HepG2 (cell line): ENCODE measurements around the gene PSMB8. TPM values are rescaled to one million over a fixed set of nuclear protein-coding genes. Genes with fewer than 3 reads are reported as not detected.
A peak's percentile ranks its signal among the peaks of the same experiment; 100 is the strongest.

ENCODE experiments used
- ATAC-seq: fragments of 200-7000 bp; cut with Tn5 transposase; 3 replicates; pipeline ENCODE4 v1.9.1; 2020; ENCODE audit warnings: mild to moderate bottlenecking, moderate library complexity
- BruUV-seq: library from RNA; stranded (reverse); fragments of 400-500 nt; replicated peaks from 2 replicates; lab custom pipeline; 2021; lab: Mats Ljungman, UMichigan
- CTCF ChIA-PET: fragments of 300-600 bp; formaldehyde crosslinking; extraction: SDS; loops from one replicate; lab custom pipeline; 2021; ENCODE audit warnings: low total read pairs, inconsistent platforms, low intra/inter-chr PET ratio; lab: Yijun Ruan, JAX
- POLR2A ChIA-PET: fragments of 350-600 bp; sonication (Branson Sonifier 250); formaldehyde crosslinking; loops from one replicate; lab custom pipeline; 2020; ENCODE audit warnings: antibody characterized with exemption, inconsistent platforms; lab: Yijun Ruan, JAX
- DNase-seq: peaks from one replicate; pipeline ENCODE4 v3.0.0-alpha.2; 2015; ENCODE audit warnings: low spot score
- FAIRE-seq: peaks from 3 replicates; lab custom pipeline; 2011; peaks lifted over from hg19 to GRCh38; lab: Jason Lieb, UNC
- H2AFZ ChIP-seq: one replicate; pipeline ENCODE4 v1.6.1; 2011; ENCODE audit warnings: low read length, inconsistent platforms
- H3K27ac ChIP-seq: fragments of 300-600 bp; 3 replicates; pipeline ENCODE4 v1.8.0; 2011; ENCODE audit warnings: mixed run types, mild to moderate bottlenecking, mixed read lengths, low read length, inconsistent platforms; ENCODE audit not compliant: insufficient read depth; ENCODE audit errors: extremely low read length
- H3K27me3 ChIP-seq, 2 experiments: fragments of 200-600 bp in 1 of 2; 2 replicates in 1 of 2; 3 replicates in 1 of 2; pipeline versions ENCODE4 v1.6.0 to v1.8.0; 2011; ENCODE audit warnings: low read length in 2 of 2, mild to moderate bottlenecking in 2 of 2, moderate library complexity in 2 of 2, inconsistent platforms in 1 of 2; ENCODE audit not compliant: insufficient read depth in 2 of 2, control insufficient read depth in 1 of 2
- H3K36me3 ChIP-seq, 2 experiments: fragments of 200-600 bp in 1 of 2; replicated peaks in 1 of 2; 2 replicates in 1 of 2; 3 replicates in 1 of 2; pipeline versions ENCODE4 v1.5.1 to v1.8.0; 2011; ENCODE audit warnings: low read length in 2 of 2, inconsistent platforms in 1 of 2; ENCODE audit not compliant: insufficient read depth in 2 of 2, control insufficient read depth in 1 of 2
- H3K4me1 ChIP-seq: 2 replicates; pipeline ENCODE4 v1.5.1; 2012; ENCODE audit warnings: low read length, inconsistent platforms; ENCODE audit not compliant: insufficient read depth
- H3K4me2 ChIP-seq: 2 replicates; pipeline ENCODE4 v1.6.0; 2011; ENCODE audit warnings: low read depth, low read length, inconsistent platforms
- H3K4me3 ChIP-seq, 3 experiments: fragments of 200-600 bp in 1 of 3; sonication (generic), shearing (Covaris generic) in 1 of 3; replicated peaks in 1 of 3; 2 replicates each; pipeline ENCODE4 v1.5.1; 2011 to 2016; ENCODE audit warnings: low read length in 3 of 3, inconsistent platforms in 2 of 3, low read depth in 2 of 3, mild to moderate bottlenecking in 2 of 3, control low read depth in 1 of 3, mixed read lengths in 1 of 3; ENCODE audit not compliant: insufficient read depth in 1 of 3
- H3K79me2 ChIP-seq: one replicate; pipeline ENCODE4 v1.6.1; 2011; ENCODE audit warnings: low read length, inconsistent platforms; ENCODE audit not compliant: insufficient read depth
- H3K9ac ChIP-seq: 2 replicates; pipeline ENCODE4 v1.6.0; 2011; ENCODE audit warnings: mild to moderate bottlenecking, low read depth, low read length, inconsistent platforms; ENCODE audit not compliant: insufficient read depth
- H3K9me3 ChIP-seq: 2 replicates; pipeline ENCODE4 v1.5.1; 2012; ENCODE audit warnings: mild to moderate bottlenecking, low read length
- H4K20me1 ChIP-seq: 2 replicates; pipeline ENCODE4 v1.6.0; 2011; ENCODE audit warnings: inconsistent platforms, mild to moderate bottlenecking, low read length, moderate library complexity; ENCODE audit not compliant: insufficient read depth
- AKAP8 ChIP-seq: sonication (generic); formaldehyde crosslinking; IDR thresholded peaks from 2 replicates; pipeline ENCODE4 v1.5.1; 2020; ENCODE audit warnings: mild to moderate bottlenecking, missing genetic modification reagents
- ASH2L ChIP-seq: fragments of 300-600, 200-600 bp; sonication (generic); IDR thresholded peaks from 2 replicates; pipeline ENCODE4 v1.7.0; 2017; ENCODE audit warnings: low read depth, mild to moderate bottlenecking, moderate library complexity, mixed read lengths, low read length; ENCODE audit not compliant: insufficient read length
- CBX2 ChIP-seq, 2 experiments: fragments of 200-600 bp in 1 of 2; sonication (generic); formaldehyde crosslinking in 1 of 2; IDR thresholded peaks; 2 replicates each; pipeline versions ENCODE4 v1.7.0 to v1.8.1; 2018 to 2022; ENCODE audit warnings: low read depth in 2 of 2, low read length in 1 of 2, mild to moderate bottlenecking in 1 of 2, missing genetic modification reagents in 1 of 2
- CEBPG ChIP-seq: IDR thresholded peaks from 2 replicates; pipeline ENCODE4 v1.6.1; 2016
- GATAD1 ChIP-seq: IDR thresholded peaks from 2 replicates; pipeline ENCODE4 v1.6.1; 2016; ENCODE audit warnings: missing genetic modification reagents, missing compliant biosample characterization
- HOXA3 ChIP-seq: sonication (generic); formaldehyde crosslinking; IDR thresholded peaks from 2 replicates; pipeline ENCODE4 v1.5.0; 2020; ENCODE audit warnings: missing genetic modification reagents
- KLF13 ChIP-seq: sonication (generic); formaldehyde crosslinking; IDR thresholded peaks from 2 replicates; pipeline ENCODE4 v1.4.0; 2020; ENCODE audit warnings: mild to moderate bottlenecking, missing genetic modification reagents
- NFKB2 ChIP-seq: sonication (generic); formaldehyde crosslinking; IDR thresholded peaks from 2 replicates; pipeline ENCODE4 v1.4.0; 2020; ENCODE audit warnings: missing genetic modification reagents, borderline replicate concordance
- SALL1 ChIP-seq: sonication (generic); formaldehyde crosslinking; IDR thresholded peaks from 2 replicates; pipeline ENCODE4 v1.8.0; 2022; ENCODE audit warnings: mild to moderate bottlenecking, missing genetic modification reagents
- TCF12 ChIP-seq, 2 experiments: fragments of 450-650 bp in 1 of 2; sonication (generic) in 1 of 2; formaldehyde crosslinking in 1 of 2; IDR thresholded peaks; 2 replicates each; pipeline versions ENCODE4 v1.6.1 to v1.8.0; 2017 to 2022; ENCODE audit warnings: antibody characterized with exemption in 1 of 2, mild to moderate bottlenecking in 1 of 2, missing genetic modification reagents in 1 of 2, moderate library complexity in 1 of 2
- XRCC5 ChIP-seq: fragments of 200-400 bp; formaldehyde crosslinking; optimal IDR thresholded peaks from 2 replicates; pipeline ENCODE3; 2017; ENCODE audit warnings: mild to moderate bottlenecking, low read length
- ZFP36L1 ChIP-seq: sonication (generic); formaldehyde crosslinking; IDR thresholded peaks from 2 replicates; pipeline ENCODE4 v1.8.0; 2022; ENCODE audit warnings: mild to moderate bottlenecking, missing genetic modification reagents, moderate library complexity
- ZNF256 ChIP-seq: sonication (generic); formaldehyde crosslinking; conservative IDR thresholded peaks from 2 replicates; pipeline ENCODE4 v1.4.0; 2020; ENCODE audit warnings: missing genetic modification reagents
- ZNF34 ChIP-seq: sonication (generic); formaldehyde crosslinking; IDR thresholded peaks from 2 replicates; pipeline ENCODE4 v1.4.0; 2020; ENCODE audit warnings: mild to moderate bottlenecking, missing genetic modification reagents, borderline replicate concordance
- ZNF550 ChIP-seq: sonication (generic); formaldehyde crosslinking; IDR thresholded peaks from 2 replicates; pipeline ENCODE4 v1.4.0; 2020; ENCODE audit warnings: mild to moderate bottlenecking, missing genetic modification reagents, borderline replicate concordance
- WGBS: methylation state at CpG from one replicate; pipeline ENCODE4 v1.1.6; 2017; ENCODE audit warnings: low lambda C conversion rate; 5-methylcytosine and 5-hydroxymethylcytosine counted together
- in situ Hi-C: cut with HindIII; loops from 2 replicates; pipeline ENCODE4 v1.10.0; 2017; ENCODE audit warnings: low pct_unique_long_range_greater_than_20kb; ENCODE audit not compliant: extremely low pct_ligation_motif_present
- intact Hi-C: fragments of 100-400 bp; cut with micrococcal nuclease; formaldehyde crosslinking; loops from one replicate; pipeline ENCODE4 v1.10.0; 2022; ENCODE audit not compliant: unreplicated experiment
- polyA plus RNA-seq, 8 experiments: library from polyadenylated mRNA; depleted of rRNA in 3 of 8; stranded (reverse) in 7 of 8; unstranded in 1 of 8; fragments of >200 nt; fragmentation: Illumina TruSeq in 4 of 8; extraction: Trizol in 4 of 8; gene quantifications; 2 replicates each; pipeline versions ENCODE4 v1.2.1 to v1.2.3, GENCODE V29; 2011 to 2016; ENCODE audit warnings: low read depth in 4 of 8, missing spikeins in 1 of 8, mixed read lengths in 1 of 8; ENCODE audit not compliant: insufficient read depth in 1 of 8
- total RNA-seq, 5 experiments: library from RNA; depleted of rRNA; stranded (reverse); fragments of >200 nt; fragmentation: Illumina TruSeq; extraction: Trizol; gene quantifications; 2 replicates each; pipeline ENCODE4 v1.2.3, GENCODE V29; 2016; ENCODE audit warnings: low read depth in 1 of 5
- TF ChIP-seq, protein P1 (sequence below): fragments of 450-650 bp; IDR thresholded peaks from 2 replicates; pipeline ENCODE4 v1.6.1; 2017; ENCODE audit warnings: mild to moderate bottlenecking
- TF ChIP-seq, protein P2 (sequence below): sonication (generic); formaldehyde crosslinking; IDR thresholded peaks from 2 replicates; pipeline ENCODE4 v1.5.0; 2020; ENCODE audit warnings: mild to moderate bottlenecking, missing genetic modification reagents

Gene PSMB8
- total and polyA plus RNA-seq, 2 of the 13 experiments (the other 11 are each of a cell fraction or from before 2014, with no cell fraction given) = 30.7 to 64.7 TPM

DNA sequence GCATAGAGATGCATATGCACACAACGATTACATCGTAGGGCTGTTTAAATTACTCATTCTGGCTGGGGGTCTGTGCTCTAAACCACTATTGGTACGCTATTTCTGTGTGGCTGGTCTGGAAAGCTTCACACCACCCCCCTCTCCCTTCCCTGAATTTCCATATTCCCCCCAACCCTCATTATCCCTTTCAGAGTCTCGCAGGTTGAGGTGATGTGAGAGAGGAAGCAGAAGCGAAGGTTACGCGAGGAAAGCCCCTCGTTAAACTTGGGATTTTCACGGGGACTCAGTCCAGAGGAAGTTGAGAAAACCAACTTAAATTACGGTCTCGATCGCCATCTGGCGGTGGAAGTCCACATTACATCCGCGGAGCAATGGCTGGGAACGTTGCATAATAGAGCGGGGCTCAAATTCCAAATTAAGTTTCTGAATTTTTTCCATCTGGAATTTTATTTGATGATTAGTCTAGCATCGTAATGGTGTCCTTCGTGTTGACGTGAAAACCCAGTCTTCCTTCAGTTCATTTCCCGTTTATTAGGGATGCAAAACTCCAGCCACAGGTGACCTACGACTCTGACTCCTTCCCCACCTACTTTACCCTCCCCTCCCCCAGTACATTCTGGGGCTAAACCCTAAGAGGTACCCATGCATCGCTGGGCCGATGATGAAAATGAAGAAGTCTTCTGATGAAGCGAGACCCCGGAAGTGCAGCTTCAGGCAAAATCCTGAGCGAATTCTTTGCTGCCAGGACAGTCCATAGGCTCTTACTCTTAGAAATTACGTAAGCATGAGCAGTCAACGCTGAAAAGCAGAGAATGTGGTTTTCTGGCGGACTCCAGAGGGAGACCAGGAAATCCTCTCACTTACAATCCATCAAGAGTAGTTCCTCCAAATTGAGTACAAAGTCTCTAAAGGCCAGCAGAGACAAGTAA, 46.7 kb downstream of the PSMB8 start:
- intact Hi-C loops = loop anchor here (1.0 to 10.0 kb wide), 3 partner anchors 71 to 552 kb away; no protein-coding TSS in a partner anchor
- POLR2A ChIA-PET = no interaction called here
- Histone ChIP-seq H2AFZ (peak overlapping the region; percentile 39), H3K4me1 (peaks cover 15% of the 10 kb centered on the region), H3K4me2 (peak overlapping the region; percentile 68), H3K36me3 (no peaks in the 10 kb centered on the region), H3K9ac (no peak overlapping the region), H3K27ac (no peak overlapping the region), H3K27me3 (peaks cover 0 to 40% of the 10 kb centered on the region in 2 experiments; a peak in 3 of 5 replicates), H3K9me3 (no peaks in the 10 kb centered on the region), H3K79me2 (no peaks in the 10 kb centered on the region), H4K20me1 (no peaks in the 10 kb centered on the region), H3K4me3 (peak overlapping the region in 2 of 3 experiments; percentile 23 to 48; a peak in 3 of 6 replicates)
- CTCF ChIA-PET = interaction anchor here (1.0 to 2.1 kb wide), 6 partner anchors 71 to 1216 kb away, joined by 3 to 18 read pairs (median 4); no protein-coding TSS in a partner anchor
- WGBS = 6% methylated on average over 30 of the region's 30 CpGs
- in situ Hi-C loops = loop anchor here (5.0 to 25.0 kb wide), 3 partner anchors 385 to 710 kb away; no protein-coding TSS in a partner anchor
- no TSS peak for BruUV-seq
- DNase-seq (peak; percentile 57), ATAC-seq (peak; percentile 77), FAIRE-seq (peak; percentile 98)
- TF ChIP-seq ASH2L (peak; percentile 41), TCF12 (IDR thresholded peaks at IDR 0.05) (no peak), TCF12 (CRISPR knock-in tag; IDR thresholded peaks at IDR 0.05) (no peak), ZNF550 (CRISPR knock-in tag) (no peak), CBX2 (IDR thresholded peaks at IDR 0.05; ENCODE audit: low read depth, low read length) (no peak), CBX2 (CRISPR knock-in tag; IDR thresholded peaks at IDR 0.05; ENCODE audit: low read depth) (no peak), HOXA3 (CRISPR knock-in tag) (no peak), AKAP8 (CRISPR knock-in tag) (0 out of 2 replicates have a peak, but pooled peaks have one; percentile 57), ZNF256 (no peak), NFKB2 (CRISPR knock-in tag) (no peak), CEBPG (CRISPR knock-in tag) (peak; percentile 89), SALL1 (peak; percentile 27; the same call in 1 of the 2 replicates), KLF13 (CRISPR knock-in tag) (no peak), ZFP36L1 (0 out of 2 replicates have a peak, but pooled peaks have one; percentile 63), ZNF34 (CRISPR knock-in tag) (no peak), GATAD1 (CRISPR knock-in tag) (0 out of 2 replicates have a peak, but pooled peaks have one; percentile 6), XRCC5 (peak; percentile 61)
- TF ChIP-seq, protein P1, sequence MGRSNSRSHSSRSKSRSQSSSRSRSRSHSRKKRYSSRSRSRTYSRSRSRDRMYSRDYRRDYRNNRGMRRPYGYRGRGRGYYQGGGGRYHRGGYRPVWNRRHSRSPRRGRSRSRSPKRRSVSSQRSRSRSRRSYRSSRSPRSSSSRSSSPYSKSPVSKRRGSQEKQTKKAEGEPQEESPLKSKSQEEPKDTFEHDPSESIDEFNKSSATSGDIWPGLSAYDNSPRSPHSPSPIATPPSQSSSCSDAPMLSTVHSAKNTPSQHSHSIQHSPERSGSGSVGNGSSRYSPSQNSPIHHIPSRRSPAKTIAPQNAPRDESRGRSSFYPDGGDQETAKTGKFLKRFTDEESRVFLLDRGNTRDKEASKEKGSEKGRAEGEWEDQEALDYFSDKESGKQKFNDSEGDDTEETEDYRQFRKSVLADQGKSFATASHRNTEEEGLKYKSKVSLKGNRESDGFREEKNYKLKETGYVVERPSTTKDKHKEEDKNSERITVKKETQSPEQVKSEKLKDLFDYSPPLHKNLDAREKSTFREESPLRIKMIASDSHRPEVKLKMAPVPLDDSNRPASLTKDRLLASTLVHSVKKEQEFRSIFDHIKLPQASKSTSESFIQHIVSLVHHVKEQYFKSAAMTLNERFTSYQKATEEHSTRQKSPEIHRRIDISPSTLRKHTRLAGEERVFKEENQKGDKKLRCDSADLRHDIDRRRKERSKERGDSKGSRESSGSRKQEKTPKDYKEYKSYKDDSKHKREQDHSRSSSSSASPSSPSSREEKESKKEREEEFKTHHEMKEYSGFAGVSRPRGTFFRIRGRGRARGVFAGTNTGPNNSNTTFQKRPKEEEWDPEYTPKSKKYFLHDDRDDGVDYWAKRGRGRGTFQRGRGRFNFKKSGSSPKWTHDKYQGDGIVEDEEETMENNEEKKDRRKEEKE = no peak
- TF ChIP-seq, protein P2, sequence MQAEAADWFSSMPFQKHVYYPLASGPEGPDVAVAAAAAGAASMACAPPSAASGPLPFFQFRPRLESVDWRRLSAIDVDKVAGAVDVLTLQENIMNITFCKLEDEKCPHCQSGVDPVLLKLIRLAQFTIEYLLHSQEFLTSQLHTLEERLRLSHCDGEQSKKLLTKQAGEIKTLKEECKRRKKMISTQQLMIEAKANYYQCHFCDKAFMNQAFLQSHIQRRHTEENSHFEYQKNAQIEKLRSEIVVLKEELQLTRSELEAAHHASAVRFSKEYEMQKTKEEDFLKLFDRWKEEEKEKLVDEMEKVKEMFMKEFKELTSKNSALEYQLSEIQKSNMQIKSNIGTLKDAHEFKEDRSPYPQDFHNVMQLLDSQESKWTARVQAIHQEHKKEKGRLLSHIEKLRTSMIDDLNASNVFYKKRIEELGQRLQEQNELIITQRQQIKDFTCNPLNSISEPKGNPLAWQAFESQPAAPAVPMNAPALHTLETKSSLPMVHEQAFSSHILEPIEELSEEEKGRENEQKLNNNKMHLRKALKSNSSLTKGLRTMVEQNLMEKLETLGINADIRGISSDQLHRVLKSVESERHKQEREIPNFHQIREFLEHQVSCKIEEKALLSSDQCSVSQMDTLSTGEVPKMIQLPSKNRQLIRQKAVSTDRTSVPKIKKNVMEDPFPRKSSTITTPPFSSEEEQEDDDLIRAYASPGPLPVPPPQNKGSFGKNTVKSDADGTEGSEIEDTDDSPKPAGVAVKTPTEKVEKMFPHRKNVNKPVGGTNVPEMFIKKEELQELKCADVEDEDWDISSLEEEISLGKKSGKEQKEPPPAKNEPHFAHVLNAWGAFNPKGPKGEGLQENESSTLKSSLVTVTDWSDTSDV (CRISPR knock-in tag) = 0 out of 2 replicates have a peak, but pooled peaks have one; percentile 30
